GM19395 (cell line): Measurements from ENCODE around the gene LIME1.
A peak's percentile ranks its signal among the peaks of the same experiment; 100 is the strongest.

ENCODE experiments used
- ATAC-seq: cut with Tn5 transposase; IDR thresholded peaks from one replicate; pipeline ENCODE4 v1.9.1; 2021; ENCODE audit warnings: mild to moderate bottlenecking, moderate library complexity; ENCODE audit not compliant: unreplicated experiment

The LIME1 gene

DNA sequence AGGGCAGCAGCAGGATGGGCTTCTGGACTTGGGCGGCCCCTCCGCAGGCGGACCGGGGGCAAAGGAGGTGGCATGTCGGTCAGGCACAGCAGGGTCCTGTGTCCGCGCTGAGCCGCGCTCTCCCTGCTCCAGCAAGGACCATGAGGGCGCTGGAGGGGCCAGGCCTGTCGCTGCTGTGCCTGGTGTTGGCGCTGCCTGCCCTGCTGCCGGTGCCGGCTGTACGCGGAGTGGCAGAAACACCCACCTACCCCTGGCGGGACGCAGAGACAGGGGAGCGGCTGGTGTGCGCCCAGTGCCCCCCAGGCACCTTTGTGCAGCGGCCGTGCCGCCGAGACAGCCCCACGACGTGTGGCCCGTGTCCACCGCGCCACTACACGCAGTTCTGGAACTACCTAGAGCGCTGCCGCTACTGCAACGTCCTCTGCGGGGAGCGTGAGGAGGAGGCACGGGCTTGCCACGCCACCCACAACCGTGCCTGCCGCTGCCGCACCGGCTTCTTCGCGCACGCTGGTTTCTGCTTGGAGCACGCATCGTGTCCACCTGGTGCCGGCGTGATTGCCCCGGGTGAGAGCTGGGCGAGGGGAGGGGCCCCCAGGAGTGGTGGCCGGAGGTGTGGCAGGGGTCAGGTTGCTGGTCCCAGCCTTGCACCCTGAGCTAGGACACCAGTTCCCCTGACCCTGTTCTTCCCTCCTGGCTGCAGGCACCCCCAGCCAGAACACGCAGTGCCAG is 39.7 kb upstream of the LIME1 start, which contains the start of gene TNFRSF6B:
TNFRSF6B (plus strand) TSS at position 25 of the 729 bp plus-strand sequence; CDS start at position 141, 116 bp downstream.
- no peak for ATAC-seq

DNA sequence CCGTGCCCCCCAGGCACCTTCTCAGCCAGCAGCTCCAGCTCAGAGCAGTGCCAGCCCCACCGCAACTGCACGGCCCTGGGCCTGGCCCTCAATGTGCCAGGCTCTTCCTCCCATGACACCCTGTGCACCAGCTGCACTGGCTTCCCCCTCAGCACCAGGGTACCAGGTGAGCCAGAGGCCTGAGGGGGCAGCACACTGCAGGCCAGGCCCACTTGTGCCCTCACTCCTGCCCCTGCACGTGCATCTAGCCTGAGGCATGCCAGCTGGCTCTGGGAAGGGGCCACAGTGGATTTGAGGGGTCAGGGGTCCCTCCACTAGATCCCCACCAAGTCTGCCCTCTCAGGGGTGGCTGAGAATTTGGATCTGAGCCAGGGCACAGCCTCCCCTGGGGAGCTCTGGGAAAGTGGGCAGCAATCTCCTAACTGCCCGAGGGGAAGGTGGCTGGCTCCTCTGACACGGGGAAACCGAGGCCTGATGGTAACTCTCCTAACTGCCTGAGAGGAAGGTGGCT is 39.1 kb upstream of the LIME1 start:
- ATAC-seq, result no peak

GRCh38 chr20:63697868-63698545 is 38.5 kb upstream of the LIME1 start:
- no peak for ATAC-seq

DNA sequence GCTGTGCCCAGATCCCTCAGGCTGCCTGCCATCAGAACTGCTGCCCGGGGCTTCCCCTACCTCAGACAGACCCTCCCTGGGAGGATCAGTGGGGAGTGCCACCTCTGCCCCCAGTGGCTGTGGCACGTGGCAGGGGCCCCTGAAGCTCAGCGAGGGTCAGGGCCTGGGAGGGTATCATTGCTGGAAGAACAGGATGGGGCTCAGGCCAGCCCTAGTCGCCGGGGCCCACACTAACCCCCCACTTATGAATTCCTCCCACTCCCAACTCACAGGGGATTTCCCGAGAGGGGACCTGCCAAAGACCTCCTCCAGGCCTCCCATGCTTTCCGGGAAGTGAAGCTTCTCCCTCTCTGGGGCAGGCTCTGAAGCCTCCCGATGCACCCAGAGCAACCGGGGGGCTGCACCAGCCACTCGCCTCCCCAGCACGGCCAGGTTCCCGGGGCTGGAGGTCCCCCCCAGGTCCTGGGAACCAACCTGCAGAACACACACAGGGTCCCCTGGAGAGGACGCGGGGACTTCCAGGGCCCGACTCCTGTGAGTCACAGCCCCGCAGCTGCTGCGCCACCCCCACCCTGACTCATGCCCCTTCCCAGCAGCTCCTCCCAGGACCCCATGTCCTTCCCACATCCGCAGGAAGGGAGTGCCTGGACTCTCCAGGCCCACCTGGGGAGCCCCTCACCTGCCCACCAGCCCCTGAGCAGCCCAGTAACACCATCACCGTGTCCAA is 37.6 kb upstream of the LIME1 start:
- no peak for ATAC-seq

- no peak for ATAC-seq
These were observed 36.8 kb upstream of the LIME1 start for GRCh38 chr20:63699466-63700198.

DNA sequence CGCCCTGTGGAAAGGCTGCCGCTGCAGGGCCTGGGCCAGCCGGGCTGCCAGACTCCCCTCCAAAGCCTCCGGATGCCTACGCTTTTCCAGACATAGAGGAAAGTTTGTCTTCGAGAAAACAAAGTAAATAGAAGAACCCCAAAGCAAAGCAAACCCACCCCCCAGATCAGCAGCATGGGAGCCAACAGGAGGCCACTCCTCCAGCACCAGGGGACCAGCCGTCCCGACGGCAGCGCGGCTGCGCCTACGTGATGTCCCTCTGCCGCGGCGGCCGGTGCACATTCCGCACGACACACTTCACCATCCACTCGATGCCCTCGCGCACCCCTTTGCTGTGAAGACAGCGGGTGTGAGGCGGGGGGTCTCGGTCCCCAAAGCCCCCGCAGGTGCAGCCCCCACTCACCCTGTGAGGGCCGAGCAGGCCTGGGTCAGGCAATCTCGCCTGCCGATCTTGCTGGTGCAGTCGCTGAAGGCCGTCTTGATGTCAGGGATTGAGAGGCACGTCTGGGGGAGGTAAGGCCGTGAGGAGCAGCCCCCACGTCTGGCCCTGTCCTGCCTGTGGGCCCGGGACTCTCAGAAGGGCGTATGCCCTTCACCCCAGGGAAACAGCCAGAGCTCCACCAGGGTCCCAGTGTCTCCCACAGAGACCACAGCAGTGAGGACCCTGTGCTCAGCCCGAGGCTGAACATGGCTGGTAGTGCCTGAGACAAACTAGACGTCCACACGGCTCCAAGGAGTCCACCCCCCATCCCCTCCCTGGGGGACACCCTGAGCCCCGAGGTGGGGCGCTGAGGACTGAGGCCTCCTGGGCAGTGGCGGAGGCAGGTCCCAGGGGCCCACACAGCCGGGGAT is 36.0 kb upstream of the LIME1 start:
- no peak for ATAC-seq

GRCh38 chr20:63701051-63701328 is 35.5 kb upstream of the LIME1 start:
- no peak for ATAC-seq

GRCh38 chr20:63701329-63702035 is 35.0 kb upstream of the LIME1 start:
- no peak for ATAC-seq

- no peak for ATAC-seq
These were observed 34.3 kb upstream of the LIME1 start for GRCh38 chr20:63702036-63702665.

DNA sequence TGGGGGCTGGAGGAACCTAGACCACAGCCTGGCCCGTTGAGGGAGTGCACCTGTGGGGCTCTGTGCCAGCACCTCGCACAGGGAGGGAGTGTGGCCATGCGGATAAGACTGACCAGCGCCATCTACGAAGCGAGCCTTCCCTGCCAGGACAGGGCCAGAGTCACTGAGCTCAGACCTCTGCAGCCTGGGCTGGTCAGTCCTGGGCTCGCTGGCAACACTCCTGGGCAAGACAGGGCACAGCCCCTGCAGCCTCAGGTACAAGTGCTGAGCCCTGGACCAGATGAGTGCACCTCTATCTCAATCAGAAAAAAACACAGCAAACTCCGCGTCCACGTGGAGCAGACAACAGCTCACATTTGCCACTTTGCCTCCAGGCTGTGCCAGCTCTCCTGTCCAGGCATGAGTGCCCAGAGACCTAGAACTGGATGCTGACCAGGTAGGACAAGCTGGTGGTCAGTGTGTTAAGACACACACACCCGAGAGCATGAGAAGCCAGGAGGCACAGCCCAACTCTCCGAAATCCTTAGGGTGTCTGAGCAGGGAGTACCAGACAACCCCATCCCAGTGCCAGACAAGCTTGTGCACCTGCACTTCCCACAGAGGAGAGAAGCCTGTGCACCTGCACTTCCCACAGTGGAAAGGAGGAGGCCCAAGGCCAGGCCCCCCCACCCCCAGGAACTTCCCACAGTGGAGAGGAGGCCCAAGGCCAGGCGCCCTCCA is 33.6 kb upstream of the LIME1 start:
- ATAC-seq, result no peak

DNA sequence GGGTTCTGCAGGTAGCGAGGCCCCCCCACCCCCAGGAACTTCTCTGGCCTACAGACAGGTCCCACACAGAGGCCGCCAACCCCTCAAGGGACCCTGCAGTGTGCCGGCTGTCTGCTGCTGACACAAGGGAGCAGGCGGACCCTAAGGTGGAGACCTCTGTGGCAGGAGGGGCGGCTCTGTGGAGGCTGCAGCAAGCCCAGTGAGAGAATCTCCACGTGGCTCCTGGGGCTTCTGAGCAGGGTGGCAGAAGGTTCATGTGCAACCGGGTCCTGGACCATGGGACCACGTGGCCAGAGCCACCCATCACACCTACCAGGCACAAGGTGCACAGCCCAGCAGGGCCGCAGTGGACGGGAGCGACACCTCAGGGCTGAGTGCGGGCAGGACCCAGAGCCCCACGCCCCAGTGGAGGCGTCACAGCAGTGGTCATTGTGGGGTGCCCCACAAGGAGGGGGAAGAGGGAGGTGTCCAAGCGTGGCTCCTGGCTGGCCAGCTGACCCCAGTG is 32.9 kb upstream of the LIME1 start:
- ATAC-seq, result no peak

DNA sequence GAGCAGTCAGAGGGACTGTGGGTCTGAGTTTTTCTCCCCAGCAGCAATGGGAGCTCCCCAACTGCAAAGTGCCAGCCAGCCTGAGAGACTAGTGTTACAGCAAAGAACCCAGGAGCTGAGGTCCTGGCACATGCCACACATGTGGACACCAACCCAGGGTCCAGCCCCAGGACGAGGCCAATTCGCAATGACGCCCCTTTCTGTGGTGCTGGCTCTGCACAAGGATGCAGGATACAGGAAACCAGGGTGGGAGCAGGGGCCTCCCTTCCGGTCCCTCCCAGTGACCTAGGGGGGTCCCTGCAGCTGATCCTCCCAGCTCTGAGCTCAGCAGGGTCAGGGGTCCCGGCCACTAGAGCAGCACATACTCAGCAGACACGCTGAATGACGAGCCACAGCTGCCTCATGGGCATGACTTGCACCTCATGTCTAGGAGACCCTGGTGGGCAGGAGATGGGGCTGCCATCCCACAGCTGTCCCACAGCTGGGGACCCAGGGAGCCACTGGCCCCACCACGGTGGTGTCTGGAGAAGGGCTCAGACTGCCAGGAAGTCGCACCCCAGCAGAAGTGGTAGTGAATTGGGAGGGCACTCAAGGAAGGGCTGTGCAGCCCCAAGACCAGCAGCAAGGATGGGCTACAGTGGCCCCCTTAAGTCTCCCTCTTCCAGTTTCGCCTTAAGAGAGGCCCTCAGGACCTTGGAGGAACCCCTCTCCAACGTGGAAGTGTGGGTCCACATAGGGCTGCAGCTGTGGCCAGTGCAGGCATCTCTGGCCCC is 32.3 kb upstream of the LIME1 start:
- no peak for ATAC-seq

- ATAC-seq, result no peak
These were observed 31.7 kb upstream of the LIME1 start for GRCh38 chr20:63704749-63705117.

GRCh38 chr20:63705232-63706026 is 31.0 kb upstream of the LIME1 start:
- ATAC-seq, result no peak

DNA sequence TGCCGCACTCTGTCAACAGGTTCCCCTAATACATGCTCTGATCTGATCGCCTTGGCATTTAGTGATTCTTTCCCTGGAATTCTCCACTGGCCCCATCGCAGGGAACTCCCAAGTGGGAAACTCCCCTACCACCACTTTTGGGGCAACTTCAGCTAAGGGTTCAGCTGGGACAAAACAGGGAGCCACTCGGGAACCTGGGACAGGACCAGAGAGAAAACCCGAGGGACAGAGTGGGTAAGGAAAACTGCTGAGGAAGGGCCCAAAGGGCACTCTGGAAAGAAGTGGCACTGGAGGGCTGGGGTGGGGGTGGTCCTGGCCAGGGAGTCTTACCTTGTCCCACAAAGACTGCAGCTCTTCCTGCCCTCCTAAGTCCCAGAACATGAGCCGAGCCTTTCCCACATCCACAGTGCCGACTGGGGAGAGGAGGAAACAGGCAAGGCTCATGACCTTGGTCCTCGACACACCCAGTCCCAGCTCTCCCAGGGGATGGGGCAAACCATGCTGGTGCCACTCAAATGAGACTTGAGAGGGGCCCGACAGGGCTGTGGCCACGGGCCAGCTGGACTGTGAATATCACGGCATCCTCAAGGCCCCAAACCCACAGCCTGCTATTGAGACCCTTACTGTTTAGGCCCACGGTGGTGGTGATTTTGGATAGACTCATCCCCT is 30.3 kb upstream of the LIME1 start:
- ATAC-seq, result no peak

- peak; percentile 23 for ATAC-seq
These were observed 29.5 kb upstream of the LIME1 start for GRCh38 chr20:63706852-63707557.
